Stimulated activated CD8-positive, alpha-beta memory T cell treated with anti-CD3 and anti-CD28 coated beads, Interleukin-12 subunit alpha, Interleukin-12 subunit beta, amount 100 ng/mL, for 24 hours (primary cell): ENCODE results near the gene ARHGAP5.

Source experiments
- DNase-seq: peaks from one replicate; pipeline ENCODE4 v3.0.0-alpha.2; 2020; ENCODE audit errors: extremely low read depth

Gene ARHGAP5

DNA sequence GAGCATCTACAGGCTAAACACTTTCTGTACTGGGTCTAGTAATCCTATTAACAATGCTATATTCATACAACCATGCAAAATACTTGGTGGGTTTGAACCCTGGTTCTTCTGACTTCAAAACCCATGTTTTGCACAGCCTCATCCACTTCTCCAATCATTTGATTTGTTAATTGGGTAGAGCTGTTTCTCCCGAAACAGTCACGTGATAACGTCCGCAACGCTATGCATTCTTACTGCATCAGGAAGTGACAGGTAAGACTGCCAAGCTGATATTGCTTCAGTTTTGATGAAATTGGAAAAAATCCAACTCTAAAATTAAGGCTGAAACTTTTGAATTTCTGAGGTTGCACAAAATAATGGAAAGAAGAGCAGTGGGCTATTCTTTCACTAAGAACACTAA, 94.4 kb downstream of the ARHGAP5 start:
- DNase-seq, result no peak

- DNase-seq, result no peak
Observed at GRCh38 chr14:32183151-32184058, 106.3 kb downstream of the ARHGAP5 start.

GRCh38 chr14:32185097-32185496, 108.0 kb downstream of the ARHGAP5 start:
- DNase-seq, result no peak

- DNase-seq, result no peak
Observed at GRCh38 chr14:32186248-32186647, 109.1 kb downstream of the ARHGAP5 start.

GRCh38 chr14:32189811-32190210, 112.7 kb downstream of the ARHGAP5 start:
- DNase-seq, result no peak

DNA sequence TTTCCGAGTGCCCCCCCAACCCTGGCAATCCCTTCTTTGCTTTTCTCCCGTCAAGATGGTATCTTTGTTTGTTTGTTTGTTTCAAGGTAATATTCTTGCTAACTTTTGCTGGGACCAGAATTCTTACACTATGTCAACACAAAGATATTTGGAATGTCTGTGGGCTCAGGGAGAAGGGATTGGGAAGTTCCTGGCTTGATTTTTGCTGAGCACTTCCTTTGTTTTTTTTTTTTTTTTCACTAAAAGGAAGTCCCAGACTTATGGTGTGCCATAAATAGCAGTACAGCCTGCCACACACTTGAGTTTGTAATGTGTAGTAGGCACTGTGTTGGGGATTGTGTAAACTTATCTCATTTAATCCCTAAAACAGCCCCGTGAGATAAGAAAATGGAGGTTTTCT, 113.6 kb downstream of the ARHGAP5 start:
- no peak for DNase-seq

DNA sequence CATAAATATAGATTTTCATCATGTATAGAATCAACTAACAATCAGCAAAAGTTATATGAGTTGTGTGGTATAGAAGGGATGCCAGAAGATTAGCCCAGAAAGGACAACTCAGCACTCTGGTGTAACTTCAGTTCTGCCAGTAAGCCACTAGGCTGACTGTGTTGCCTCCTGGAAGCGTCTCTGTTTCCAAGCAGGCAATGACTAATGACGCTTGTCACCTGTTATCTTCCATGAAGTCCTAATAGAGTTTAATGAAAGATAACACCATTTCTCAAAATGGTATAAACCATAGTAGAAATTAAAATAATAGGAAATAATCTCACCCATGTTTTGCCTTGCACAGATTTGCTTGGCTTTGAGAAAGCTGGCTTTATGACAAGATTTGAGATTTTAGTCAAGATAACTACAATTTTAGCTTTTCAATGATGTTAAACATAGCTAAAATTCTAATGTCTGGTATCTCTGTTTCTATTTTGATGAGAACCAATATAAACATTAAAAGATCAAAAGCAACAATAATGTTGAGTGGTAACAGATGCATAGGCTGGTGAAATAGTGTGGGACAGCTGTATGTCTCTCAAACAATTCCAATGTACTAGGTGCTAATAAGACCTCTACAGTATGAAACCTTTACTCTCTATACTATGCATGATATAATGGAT, 115.7 kb downstream of the ARHGAP5 start:
- no peak for DNase-seq

DNA sequence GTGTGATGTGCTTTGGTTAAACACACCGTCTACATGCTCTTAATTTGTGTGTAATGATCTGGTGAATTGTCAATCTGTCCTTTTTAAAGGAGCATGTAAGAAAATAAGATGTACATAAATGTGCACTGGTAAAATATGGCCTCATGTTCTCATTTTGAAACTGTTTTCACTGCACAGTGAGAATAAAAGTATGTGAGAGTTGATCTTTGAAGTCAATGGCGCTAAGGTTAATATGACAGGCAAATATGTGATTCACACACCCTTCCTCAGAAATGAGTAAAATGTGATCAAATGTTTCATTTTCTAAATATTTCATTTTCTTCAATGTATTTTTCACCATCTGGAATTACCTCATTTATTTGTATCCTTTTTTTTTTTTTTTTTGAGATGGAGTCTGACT, 116.4 kb downstream of the ARHGAP5 start:
- DNase-seq, result no peak

GRCh38 chr14:32195636-32196035, 118.5 kb downstream of the ARHGAP5 start:
- DNase-seq, result no peak

DNA sequence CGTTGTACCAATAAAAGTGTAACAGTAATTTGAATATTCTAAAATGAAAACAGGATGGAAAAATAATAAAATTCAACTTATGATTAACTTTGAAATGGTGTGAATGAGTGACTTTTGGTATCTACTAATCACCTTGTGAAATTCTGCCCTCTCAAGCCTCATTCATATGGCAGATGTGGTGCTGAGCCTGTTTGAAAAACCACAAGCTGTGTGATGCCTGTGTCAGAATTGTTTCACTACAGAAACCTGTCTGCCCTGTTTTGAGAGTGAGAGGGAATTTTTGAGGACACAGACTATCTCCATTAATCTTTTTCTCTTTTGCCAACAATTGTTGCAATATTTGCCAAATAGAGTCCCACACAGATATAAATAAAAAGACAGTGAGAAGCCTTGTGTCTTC, 120.8 kb downstream of the ARHGAP5 start:
- no peak for DNase-seq

DNA sequence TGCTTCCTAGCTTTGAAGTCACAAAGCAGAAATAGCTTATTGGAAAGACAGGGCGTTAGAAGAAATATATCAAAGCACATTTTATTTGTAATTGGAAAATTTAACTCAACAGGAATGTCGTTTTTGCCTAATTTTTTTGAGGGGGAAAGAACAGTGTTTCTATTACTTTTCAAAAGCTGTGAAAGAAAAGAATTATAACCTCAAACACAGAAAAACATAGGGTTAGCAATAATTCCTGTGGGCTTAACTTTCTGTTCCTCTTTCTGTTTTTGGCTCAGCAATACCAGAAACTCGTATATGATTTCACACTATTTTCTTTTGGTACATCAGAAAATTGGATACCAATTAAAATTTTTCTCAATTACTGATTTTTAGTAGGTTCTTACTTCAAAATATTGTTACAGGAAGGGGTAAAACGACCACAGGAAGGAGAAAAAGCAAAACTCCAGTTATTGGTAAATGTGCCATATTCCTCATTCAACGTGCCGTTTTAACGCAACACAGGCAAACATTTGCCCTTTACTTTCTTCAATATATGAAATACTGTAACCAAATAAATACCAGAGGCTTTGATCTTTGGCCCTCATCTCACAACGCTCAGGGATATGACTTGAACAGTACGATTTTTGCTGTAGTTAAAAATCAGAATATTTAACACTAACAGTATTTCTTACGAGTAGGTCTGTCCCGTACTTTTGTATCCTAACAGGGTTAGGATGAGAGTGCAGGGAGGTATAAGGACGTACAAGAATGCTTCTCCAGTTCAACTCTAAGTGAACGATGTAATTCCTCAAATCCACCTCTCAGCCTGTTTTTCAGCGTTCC, 123.5 kb downstream of the ARHGAP5 start:
- no peak for DNase-seq

DNA sequence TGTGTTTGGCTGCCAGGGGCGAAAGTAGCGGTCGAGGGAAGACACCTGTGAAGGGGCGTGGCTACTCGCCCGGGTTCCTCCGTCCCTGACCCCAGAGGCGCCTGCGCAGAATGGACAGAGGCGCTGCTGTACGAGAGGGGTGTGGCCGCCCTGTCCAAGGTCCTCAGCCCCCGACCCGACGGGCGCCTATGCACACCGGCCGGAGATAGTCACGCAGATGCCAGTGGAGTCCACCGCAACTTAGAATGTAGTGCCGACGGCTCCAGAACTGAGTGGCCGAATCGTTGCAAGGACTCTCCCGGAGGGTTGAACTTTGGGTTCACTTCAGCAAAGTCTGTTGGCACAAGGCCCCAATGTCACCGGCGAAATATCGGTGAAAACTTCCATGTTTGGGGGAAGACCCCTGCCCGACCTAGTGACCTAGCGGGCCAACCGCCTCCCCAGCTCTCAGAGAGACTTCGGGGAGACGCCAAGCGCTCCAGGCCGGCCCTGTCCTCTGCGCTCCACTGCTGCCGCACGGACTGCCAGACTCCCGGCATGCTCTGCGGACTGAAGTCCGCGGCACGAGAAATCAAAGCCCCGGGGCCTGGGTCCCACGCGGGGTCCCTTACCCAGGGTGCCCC, 124.2 kb downstream of the ARHGAP5 start:
- peak; percentile 42 for DNase-seq

DNA sequence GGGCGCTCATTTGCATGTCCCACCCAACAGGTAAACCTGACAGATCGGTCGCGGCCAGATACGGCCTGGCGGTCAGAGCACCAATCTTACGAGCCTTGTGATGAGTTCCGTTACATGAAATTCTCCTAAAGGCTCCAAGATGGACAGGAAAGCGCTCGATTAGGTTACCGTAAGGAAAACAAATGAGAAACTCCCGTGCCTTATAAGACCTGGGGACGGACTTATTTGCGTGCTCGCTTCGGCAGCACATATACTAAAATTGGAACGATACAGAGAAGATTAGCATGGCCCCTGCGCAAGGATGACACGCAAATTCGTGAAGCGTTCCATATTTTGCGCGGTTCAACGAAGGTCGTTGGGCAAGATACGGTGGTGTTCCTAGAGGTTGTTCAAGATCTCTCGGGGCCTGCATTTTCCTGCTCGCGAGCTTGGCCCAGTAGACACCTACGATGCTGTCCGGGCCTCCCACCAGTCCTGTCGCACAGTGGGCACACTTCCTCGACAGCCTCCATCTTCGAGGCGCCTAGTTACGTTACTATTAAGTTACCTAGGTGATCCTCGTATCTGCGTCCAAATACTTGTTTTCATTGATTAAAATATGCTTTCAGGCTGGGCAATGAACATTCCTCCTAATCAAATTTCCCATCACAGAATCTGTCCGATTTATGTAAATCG, 124.8 kb downstream of the ARHGAP5 start, which contains the start of gene RNU6-7:
Gene RNU6-7 (plus strand): TSS at position 230 of the 675 bp plus-strand sequence.
- DNase-seq, result no peak

GRCh38 chr14:32202491-32202997, 125.4 kb downstream of the ARHGAP5 start:
- no peak for DNase-seq

GRCh38 chr14:32202998-32203882, 126.1 kb downstream of the ARHGAP5 start, which contains the start of gene RNU6-8:
TSS of gene RNU6-8 (minus strand) at chr14:32203269.
- DNase-seq, result peak; percentile 63

DNA sequence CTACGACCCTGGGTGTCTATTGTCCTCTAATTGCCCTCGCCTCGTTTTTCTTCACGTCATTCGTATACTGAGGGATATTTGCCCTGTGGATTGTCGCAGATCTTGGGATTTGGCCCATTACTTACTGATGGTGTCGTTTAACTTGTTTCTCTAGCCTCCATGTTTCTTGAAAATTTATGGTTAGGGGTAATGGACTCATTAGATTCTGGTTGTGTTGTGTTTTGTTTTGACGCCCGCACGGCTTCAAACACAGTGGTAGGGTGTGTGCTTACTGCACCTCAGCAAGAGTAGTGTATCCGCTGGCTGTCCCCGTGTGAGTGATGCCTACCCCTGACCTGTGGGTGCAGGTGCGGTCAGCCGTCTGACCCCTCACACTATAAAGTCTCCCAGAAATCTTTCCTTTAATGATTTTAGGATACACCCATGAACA, 126.8 kb downstream of the ARHGAP5 start:
- DNase-seq, result no peak

- no peak for DNase-seq
Observed at GRCh38 chr14:32205554-32205953, 128.4 kb downstream of the ARHGAP5 start.

DNA sequence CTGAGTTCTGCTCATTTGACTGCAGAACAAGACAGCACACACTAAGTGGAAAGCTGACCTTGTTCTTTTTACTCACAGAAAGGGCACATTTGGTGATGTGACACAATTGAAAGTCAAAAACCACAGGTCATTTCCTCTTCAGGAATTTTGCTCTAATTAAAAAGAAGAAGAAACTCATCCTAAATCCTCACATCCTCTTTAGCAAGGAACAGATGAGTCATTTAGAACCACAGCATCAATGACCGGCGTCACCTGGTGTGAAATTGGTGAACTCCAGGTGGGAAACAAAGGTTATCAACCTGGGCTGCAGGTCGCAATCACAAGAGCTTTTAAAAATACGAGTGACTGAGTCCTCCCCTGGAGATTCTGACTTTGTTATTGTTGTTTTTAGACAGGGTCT, 128.9 kb downstream of the ARHGAP5 start:
- DNase-seq, result no peak

GRCh38 chr14:32206552-32206951, 129.4 kb downstream of the ARHGAP5 start:
- no peak for DNase-seq

DNA sequence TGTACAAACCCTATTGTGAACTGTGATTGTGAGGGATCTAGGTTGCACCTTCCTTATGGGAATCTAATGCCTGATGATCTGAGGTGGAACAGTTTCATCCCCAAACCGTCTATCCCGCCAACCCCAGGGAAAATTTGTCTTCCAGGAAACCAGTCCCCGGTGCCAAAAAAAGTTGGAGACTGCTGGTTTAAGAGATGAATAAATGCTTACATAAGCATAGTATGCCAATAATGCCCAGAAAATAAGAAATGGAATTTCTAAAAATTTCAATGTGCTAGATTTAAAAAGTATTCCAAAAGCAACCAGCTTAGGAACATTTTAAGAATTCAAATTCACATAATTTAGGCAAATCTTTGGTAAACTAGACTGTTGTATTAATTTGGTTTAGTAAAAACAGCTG, 131.4 kb downstream of the ARHGAP5 start:
- DNase-seq, result no peak
